ENCODE measurements around the gene KCNS3. TPM values are rescaled to one million over a fixed set of nuclear protein-coding genes. Genes with fewer than 3 reads are reported as not detected.

Gene KCNS3
- polyA plus RNA-seq, 1 of the 3 experiments (the other 2 are of a cell fraction), result 0.07 TPM

DNA sequence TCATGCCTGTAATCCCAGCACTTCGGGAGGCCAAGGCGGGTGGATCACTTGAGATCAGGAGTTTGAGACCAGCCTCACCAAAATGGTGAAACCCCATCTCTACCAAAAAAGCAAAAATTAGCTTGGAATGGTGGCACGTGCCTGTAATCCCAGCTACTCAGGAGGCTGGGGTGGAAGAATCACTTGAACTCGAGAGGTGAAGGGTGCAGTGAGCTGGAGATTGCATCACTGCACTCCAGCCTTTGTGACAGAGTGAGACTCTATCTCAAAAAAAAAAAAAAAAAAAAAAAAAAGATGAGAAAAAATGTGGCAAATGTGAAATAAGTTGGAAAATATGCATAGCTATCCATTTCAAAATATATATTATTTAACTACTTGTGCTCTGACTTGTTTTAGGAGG lies 65.0 kb downstream of the KCNS3 start:
- Histone ChIP-seq H3K27me3 (ENCODE audit: insufficient read depth) (no peaks in the 10 kb centered on the region), H3K4me1 (ENCODE audit: control insufficient read depth in 1 of 2, insufficient read depth in 2 of 2, low read depth in 1 of 2, low read length in 1 of 2) (no peaks in the 10 kb centered on the region), H3K9ac (no peak overlapping the region), H3F3A (replicated peaks; ENCODE audit: insufficient read depth) (no peaks in the 10 kb centered on the region), H3K9me3 (no peaks in the 10 kb centered on the region), H2AFZ (ENCODE audit: low read depth) (no peak overlapping the region), H3K4me3 (ENCODE audit: low read depth in 2 of 2, low read length in 1 of 2) (no peak overlapping the region), H3K27ac (ENCODE audit: low read depth in 2 of 2, low read length in 1 of 2) (no peak overlapping the region), H3K79me2 (ENCODE audit: insufficient read depth) (no peaks in the 10 kb centered on the region), H3K36me3 (replicated peaks in 1 of 2; ENCODE audit: control insufficient read depth in 1 of 2, insufficient read depth in 2 of 2, low read length in 1 of 2) (no peaks in the 10 kb centered on the region), H3K9me2 (no peaks in the 10 kb centered on the region), H4K20me1 (ENCODE audit: insufficient read depth) (no peaks in the 10 kb centered on the region), H3K4me2 (no peak overlapping the region)
- no peak for DNase-seq
- ChIA-PET CTCF (interaction anchor here (1.0 to 1.2 kb wide), 3 partner anchors 23 to 445 kb away, joined by 3 to 4 read pairs (median 3); no protein-coding TSS in a partner anchor), POLR2A (no interaction called here)
- 0% methylated on average over 4 of the region's 4 CpGs for WGBS (ENCODE audit: low lambda C conversion rate)
- TF ChIP-seq EZH2phosphoT487 (IDR thresholded peaks at IDR 0.05; ENCODE audit: borderline replicate concordance, low read depth), result no peak
- TF ChIP-seq TCF12 (IDR thresholded peaks at IDR 0.05), result no peak
- TF ChIP-seq RFX5 (IDR thresholded peaks at IDR 0.05; ENCODE audit: low read length), result no peak
- TF ChIP-seq FOSL2 (IDR thresholded peaks at IDR 0.05; ENCODE audit: borderline replicate concordance, low read depth), result no peak
- TF ChIP-seq GATA2 (CRISPR knock-in tag; IDR thresholded peaks at IDR 0.05), result no peak
- TF ChIP-seq SMC3 (IDR thresholded peaks at IDR 0.05; ENCODE audit: low read depth, low read length), result no peak
- TF ChIP-seq RCOR1 (IDR thresholded peaks at IDR 0.05; ENCODE audit: low read length), result no peak
- TF ChIP-seq EP300 (IDR thresholded peaks at IDR 0.05; ENCODE audit: borderline replicate concordance in 1 of 2, low read depth in 1 of 2, low read length in 1 of 2), result no peak
- TF ChIP-seq, protein P1, sequence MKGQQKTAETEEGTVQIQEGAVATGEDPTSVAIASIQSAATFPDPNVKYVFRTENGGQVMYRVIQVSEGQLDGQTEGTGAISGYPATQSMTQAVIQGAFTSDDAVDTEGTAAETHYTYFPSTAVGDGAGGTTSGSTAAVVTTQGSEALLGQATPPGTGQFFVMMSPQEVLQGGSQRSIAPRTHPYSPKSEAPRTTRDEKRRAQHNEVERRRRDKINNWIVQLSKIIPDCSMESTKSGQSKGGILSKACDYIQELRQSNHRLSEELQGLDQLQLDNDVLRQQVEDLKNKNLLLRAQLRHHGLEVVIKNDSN (IDR thresholded peaks at IDR 0.05; ENCODE audit: borderline replicate concordance, low read depth), result no peak
- no peak for TF ChIP-seq RXRA (IDR thresholded peaks at IDR 0.05; ENCODE audit: borderline replicate concordance, low read depth)
- no peak for TF ChIP-seq SIN3A (IDR thresholded peaks at IDR 0.05; ENCODE audit: borderline replicate concordance, low read depth, low read length)
- TF ChIP-seq, protein P2, sequence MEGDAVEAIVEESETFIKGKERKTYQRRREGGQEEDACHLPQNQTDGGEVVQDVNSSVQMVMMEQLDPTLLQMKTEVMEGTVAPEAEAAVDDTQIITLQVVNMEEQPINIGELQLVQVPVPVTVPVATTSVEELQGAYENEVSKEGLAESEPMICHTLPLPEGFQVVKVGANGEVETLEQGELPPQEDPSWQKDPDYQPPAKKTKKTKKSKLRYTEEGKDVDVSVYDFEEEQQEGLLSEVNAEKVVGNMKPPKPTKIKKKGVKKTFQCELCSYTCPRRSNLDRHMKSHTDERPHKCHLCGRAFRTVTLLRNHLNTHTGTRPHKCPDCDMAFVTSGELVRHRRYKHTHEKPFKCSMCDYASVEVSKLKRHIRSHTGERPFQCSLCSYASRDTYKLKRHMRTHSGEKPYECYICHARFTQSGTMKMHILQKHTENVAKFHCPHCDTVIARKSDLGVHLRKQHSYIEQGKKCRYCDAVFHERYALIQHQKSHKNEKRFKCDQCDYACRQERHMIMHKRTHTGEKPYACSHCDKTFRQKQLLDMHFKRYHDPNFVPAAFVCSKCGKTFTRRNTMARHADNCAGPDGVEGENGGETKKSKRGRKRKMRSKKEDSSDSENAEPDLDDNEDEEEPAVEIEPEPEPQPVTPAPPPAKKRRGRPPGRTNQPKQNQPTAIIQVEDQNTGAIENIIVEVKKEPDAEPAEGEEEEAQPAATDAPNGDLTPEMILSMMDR (IDR thresholded peaks at IDR 0.05), result no peak
- TF ChIP-seq JUND (IDR thresholded peaks at IDR 0.05), result no peak
- no peak for TF ChIP-seq YY1 (IDR thresholded peaks at IDR 0.05; ENCODE audit: low read depth)
- no peak for TF ChIP-seq MXI1 (IDR thresholded peaks at IDR 0.05; ENCODE audit: low read depth, low read length)
- TF ChIP-seq NRF1 (IDR thresholded peaks at IDR 0.05; ENCODE audit: low read depth, low read length), result no peak
- no peak for TF ChIP-seq MEF2A (IDR thresholded peaks at IDR 0.05; ENCODE audit: borderline replicate concordance, low read depth)

DNA sequence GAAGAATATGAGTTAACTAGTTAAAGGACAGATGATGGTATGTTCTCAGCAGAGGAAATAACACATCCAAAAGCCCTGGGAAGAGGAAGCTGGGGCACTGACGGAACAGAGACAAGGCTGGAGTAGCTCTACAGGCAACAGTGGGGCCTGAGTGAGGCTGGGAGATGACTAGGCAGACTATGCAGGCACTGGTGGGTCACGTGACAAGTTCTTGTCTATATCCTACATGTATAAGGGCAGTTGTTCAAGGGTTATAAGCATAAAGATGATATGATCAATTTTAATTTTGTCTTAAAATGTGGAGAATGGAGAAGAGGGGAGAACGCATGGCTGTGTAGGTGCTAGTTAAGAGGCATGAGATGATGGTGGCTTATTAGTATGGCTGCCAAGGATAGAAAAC lies 68.6 kb downstream of the KCNS3 start:
- Histone ChIP-seq H3K4me3 (ENCODE audit: low read depth in 2 of 2, low read length in 1 of 2) (no peak overlapping the region), H3F3A (replicated peaks; ENCODE audit: insufficient read depth) (no peaks in the 10 kb centered on the region), H3K9me2 (no peaks in the 10 kb centered on the region), H3K36me3 (replicated peaks in 1 of 2; ENCODE audit: control insufficient read depth in 1 of 2, insufficient read depth in 2 of 2, low read length in 1 of 2) (no peaks in the 10 kb centered on the region), H2AFZ (ENCODE audit: low read depth) (no peak overlapping the region), H3K4me1 (ENCODE audit: control insufficient read depth in 1 of 2, insufficient read depth in 2 of 2, low read depth in 1 of 2, low read length in 1 of 2) (no peaks in the 10 kb centered on the region), H3K27me3 (ENCODE audit: insufficient read depth) (no peaks in the 10 kb centered on the region), H4K20me1 (ENCODE audit: insufficient read depth) (no peaks in the 10 kb centered on the region), H3K4me2 (no peak overlapping the region), H3K9ac (no peak overlapping the region), H3K79me2 (ENCODE audit: insufficient read depth) (no peaks in the 10 kb centered on the region), H3K9me3 (no peaks in the 10 kb centered on the region), H3K27ac (ENCODE audit: low read depth in 2 of 2, low read length in 1 of 2) (no peak overlapping the region)
- ChIA-PET CTCF (interaction anchor here (1.6 kb wide), 1 partner anchor 203 kb away, joined by 6 read pairs; no protein-coding TSS in a partner anchor), POLR2A (no interaction called here)
- WGBS (ENCODE audit: low lambda C conversion rate), result 8% methylated on average over 3 of the region's 3 CpGs
- no peak for DNase-seq
- TF ChIP-seq GATA2 (CRISPR knock-in tag; IDR thresholded peaks at IDR 0.05) (no peak), RFX5 (IDR thresholded peaks at IDR 0.05; ENCODE audit: low read length) (no peak), MEF2A (IDR thresholded peaks at IDR 0.05; ENCODE audit: borderline replicate concordance, low read depth) (no peak), TEAD4 (IDR thresholded peaks at IDR 0.05; ENCODE audit: borderline replicate concordance, insufficient read depth) (no peak), POLR2AphosphoS5 (IDR thresholded peaks at IDR 0.05; ENCODE audit: low read depth, low read length) (no peak), RXRA (IDR thresholded peaks at IDR 0.05; ENCODE audit: borderline replicate concordance, low read depth) (no peak), GABPA (IDR thresholded peaks at IDR 0.05; ENCODE audit: low read depth) (no peak), MXI1 (IDR thresholded peaks at IDR 0.05; ENCODE audit: low read depth, low read length) (no peak), FOSL2 (IDR thresholded peaks at IDR 0.05; ENCODE audit: borderline replicate concordance, low read depth) (no peak)
- TF ChIP-seq, protein P3, sequence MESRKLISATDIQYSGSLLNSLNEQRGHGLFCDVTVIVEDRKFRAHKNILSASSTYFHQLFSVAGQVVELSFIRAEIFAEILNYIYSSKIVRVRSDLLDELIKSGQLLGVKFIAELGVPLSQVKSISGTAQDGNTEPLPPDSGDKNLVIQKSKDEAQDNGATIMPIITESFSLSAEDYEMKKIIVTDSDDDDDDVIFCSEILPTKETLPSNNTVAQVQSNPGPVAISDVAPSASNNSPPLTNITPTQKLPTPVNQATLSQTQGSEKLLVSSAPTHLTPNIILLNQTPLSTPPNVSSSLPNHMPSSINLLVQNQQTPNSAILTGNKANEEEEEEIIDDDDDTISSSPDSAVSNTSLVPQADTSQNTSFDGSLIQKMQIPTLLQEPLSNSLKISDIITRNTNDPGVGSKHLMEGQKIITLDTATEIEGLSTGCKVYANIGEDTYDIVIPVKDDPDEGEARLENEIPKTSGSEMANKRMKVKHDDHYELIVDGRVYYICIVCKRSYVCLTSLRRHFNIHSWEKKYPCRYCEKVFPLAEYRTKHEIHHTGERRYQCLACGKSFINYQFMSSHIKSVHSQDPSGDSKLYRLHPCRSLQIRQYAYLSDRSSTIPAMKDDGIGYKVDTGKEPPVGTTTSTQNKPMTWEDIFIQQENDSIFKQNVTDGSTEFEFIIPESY (IDR thresholded peaks at IDR 0.05; ENCODE audit: borderline replicate concordance, low read depth), result no peak
- TF ChIP-seq, protein P4, sequence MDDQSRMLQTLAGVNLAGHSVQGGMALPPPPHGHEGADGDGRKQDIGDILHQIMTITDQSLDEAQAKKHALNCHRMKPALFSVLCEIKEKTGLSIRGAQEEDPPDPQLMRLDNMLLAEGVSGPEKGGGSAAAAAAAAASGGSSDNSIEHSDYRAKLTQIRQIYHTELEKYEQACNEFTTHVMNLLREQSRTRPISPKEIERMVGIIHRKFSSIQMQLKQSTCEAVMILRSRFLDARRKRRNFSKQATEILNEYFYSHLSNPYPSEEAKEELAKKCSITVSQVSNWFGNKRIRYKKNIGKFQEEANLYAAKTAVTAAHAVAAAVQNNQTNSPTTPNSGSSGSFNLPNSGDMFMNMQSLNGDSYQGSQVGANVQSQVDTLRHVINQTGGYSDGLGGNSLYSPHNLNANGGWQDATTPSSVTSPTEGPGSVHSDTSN (IDR thresholded peaks at IDR 0.05), result no peak
- TF ChIP-seq, protein P5, sequence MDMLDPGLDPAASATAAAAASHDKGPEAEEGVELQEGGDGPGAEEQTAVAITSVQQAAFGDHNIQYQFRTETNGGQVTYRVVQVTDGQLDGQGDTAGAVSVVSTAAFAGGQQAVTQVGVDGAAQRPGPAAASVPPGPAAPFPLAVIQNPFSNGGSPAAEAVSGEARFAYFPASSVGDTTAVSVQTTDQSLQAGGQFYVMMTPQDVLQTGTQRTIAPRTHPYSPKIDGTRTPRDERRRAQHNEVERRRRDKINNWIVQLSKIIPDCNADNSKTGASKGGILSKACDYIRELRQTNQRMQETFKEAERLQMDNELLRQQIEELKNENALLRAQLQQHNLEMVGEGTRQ (IDR thresholded peaks at IDR 0.05; ENCODE audit: borderline replicate concordance, low read depth, low read length), result no peak
